Spleen (tissue), 7 donors: ENCODE measurements around the gene SLC2A4.

Experiments used
- CTCF ChIP-seq, 11 experiments: fragments of 200-600 bp in 7 of 11; fragments of 450-650 bp in 4 of 11; sonication (generic) in 4 of 11; IDR thresholded peaks in 8 of 11; conservative IDR thresholded peaks in 3 of 11; 1 replicate in 7 of 11; 2 replicates in 4 of 11; pipeline versions ENCODE4 v1.4.0 to v1.8.0; 2016 to 2021; ENCODE audit warnings: antibody characterized with exemption in 11 of 11, inconsistent platforms in 4 of 11, mild to moderate bottlenecking in 1 of 11
- POLR2A ChIP-seq, 3 donors: fragments of 450-650 bp; IDR thresholded peaks; one replicate each; pipeline ENCODE4 v1.5.1; 2017; ENCODE audit warnings: antibody characterized with exemption in 3 of 3, mild to moderate bottlenecking in 1 of 3
- donor health status: DM: no; HTN: no; CAD: no; lungs with moderate emphysema.
- donor health status: DM: no; HTN: no; CAD: no.
- donor health status: DM: no; HTN: no; CAD: no.

- no peak for TF ChIP-seq CTCF (IDR thresholded peaks at IDR 0.05 in 8 of 11, conservative IDR thresholded peaks at IDR 0.05 in 3 of 11)
- TF ChIP-seq POLR2A (IDR thresholded peaks at IDR 0.05) = no peak
These were observed 47.8 kb upstream of the SLC2A4 start for GRCh38 chr17:7233701-7234082.
